HT1080 (cell line): ENCODE results near the gene CNPY3. TPM values are rescaled to one million over a fixed set of nuclear protein-coding genes. Genes with fewer than 3 reads are reported as not detected.

Experiments used
- DNase-seq: peaks from one replicate; pipeline ENCODE4 v3.0.0-alpha.2; 2015; ENCODE audit warnings: low read depth
- total RNA-seq: library from RNA; depleted of rRNA; stranded (reverse); fragments of >200 nt; shearing (Covaris generic); gene quantifications from 2 replicates; pipeline ENCODE4 v1.2.3, GENCODE V29; 2014

The CNPY3 gene
- total RNA-seq, 1 experiment from 2014 or later = 45.3 TPM

DNA sequence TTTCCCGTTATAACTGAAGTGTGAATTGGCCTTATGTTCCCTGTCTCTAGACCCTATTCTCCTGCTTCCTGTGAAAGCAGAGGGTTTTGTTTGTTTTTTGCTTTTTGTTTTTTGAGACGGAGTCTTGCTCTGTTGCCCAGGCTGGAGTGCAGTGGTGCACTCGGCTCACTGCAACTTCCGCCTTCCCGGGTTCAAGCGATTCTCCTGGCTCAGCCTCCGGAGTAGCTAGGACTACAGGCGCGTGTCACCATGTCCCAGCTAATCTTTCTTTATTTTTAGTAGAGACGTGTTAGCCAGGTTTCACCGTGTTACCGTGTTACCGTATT, 30.6 kb downstream of the CNPY3 start:
- no peak for DNase-seq

DNA sequence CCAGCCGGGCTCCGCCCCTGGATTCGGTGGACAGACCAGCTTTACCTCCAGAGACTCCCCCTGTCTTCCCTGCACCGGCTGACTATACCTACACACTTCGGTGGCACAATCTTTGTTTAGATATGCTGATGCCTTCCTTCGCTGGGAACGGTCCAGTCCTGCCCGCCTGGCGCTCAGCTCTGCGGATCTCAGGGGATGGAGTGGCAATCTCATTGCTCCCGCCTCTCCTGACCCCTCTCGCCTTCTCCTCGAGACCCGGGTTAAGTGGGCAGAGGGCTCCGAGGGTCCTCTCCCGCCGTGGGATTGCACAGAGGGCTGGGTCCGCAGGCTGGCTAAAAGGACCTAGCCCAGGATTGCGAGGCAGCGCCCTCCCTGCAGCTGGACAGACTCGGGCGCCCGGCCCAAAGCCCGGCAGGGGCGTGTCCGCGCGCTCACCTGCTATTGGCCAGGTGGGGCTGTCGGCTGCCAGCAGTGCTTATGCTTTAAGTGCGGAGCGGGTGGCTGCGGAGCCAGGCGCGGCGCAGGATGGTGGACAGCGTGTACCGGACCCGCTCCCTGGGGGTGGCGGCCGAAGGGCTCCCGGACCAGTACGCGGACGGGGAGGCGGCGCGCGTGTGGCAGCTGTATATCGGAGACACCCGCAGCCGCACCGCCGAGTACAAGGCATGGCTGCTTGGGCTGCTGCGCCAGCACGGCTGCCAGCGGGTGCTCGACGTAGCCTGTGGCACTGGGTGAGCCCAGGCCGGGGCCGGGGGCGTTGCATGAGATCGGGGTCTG, 31.2 kb downstream of the CNPY3 start, which contains the start of gene GNMT:
TSS of gene GNMT (plus strand) at position 512 of the 777 bp plus-strand sequence. CDS start at position 526, 14 bp downstream.
- DNase-seq = no peak

DNA sequence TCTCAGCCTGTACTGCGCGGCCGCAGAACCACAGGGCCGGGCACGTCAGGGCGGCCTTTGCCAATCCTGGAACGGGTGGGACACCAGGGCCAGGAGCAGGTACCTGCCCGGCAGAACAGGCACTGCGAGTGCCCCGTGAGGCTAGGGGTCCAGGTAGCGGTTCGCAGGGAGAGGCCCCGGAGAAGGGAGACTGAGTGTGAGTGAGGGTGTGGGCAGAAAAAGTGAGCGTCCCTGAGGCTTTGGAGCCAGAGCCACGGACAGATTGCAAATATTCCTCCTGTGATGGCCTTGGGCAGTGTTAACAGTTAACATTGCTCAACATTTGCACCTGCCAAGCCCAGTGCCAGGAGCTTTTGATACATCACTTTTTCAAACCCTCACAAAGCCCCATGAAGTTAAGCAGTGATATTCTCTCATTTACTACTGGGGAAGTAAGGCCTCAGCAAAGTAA, 31.8 kb downstream of the CNPY3 start:
- DNase-seq = no peak

DNA sequence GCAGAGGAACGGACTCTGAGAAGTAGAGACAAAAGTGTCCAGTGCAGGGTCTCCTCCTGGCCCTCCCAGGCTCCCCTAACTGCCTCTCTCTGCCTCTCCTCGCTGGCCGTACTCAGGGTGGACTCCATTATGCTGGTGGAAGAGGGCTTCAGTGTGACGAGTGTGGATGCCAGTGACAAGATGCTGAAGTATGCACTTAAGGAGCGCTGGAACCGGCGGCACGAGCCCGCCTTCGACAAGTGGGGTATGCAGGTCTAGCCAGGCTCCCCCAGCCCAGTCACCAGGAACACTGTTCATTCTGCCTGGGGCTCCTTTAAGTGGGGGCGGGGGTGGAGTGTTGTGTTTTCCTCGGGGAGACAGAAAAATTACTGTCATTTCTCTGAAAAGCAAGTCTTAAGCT, 32.8 kb downstream of the CNPY3 start:
- DNase-seq = no peak

- no peak for DNase-seq
Observed at GRCh38 chr6:42962502-42963178, 33.4 kb downstream of the CNPY3 start.

- DNase-seq = no peak
Observed at GRCh38 chr6:42963179-42963854, 34.0 kb downstream of the CNPY3 start.

GRCh38 chr6:42963855-42964605, 34.8 kb downstream of the CNPY3 start:
- peak; percentile 76 for DNase-seq

- no peak for DNase-seq
Observed at GRCh38 chr6:42966571-42966970, 37.3 kb downstream of the CNPY3 start.

GRCh38 chr6:42967228-42967627, 37.9 kb downstream of the CNPY3 start:
- no peak for DNase-seq

DNA sequence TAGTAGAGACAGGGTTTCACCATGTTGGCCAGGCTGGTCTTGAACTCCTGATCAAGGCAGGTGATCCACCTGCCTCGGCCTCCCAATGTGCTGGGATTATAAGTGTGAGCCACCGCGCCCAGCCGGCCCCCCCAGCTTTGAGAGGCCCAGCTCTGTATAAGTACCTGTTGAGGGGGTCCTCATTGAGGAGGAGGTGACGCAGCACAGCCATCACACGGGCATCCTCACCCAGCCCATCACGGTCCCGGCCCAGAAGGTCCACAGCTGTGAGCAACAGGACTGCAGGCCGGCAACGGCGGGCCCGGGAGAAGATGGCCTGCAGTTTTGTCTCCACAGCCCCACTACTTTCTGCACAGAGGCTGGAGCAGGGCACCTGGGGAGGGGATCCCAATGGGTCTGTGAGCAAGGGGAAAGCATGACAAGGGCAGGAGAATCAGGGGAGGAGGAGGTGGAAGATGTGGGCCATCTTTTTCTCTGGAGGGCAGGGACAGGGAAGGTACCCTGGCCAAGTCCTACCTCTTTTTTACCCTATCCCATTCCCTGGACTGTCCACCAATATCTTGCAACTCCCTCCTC, 38.9 kb downstream of the CNPY3 start:
- DNase-seq = no peak

GRCh38 chr6:42968783-42969182, 39.5 kb downstream of the CNPY3 start:
- DNase-seq = no peak

DNA sequence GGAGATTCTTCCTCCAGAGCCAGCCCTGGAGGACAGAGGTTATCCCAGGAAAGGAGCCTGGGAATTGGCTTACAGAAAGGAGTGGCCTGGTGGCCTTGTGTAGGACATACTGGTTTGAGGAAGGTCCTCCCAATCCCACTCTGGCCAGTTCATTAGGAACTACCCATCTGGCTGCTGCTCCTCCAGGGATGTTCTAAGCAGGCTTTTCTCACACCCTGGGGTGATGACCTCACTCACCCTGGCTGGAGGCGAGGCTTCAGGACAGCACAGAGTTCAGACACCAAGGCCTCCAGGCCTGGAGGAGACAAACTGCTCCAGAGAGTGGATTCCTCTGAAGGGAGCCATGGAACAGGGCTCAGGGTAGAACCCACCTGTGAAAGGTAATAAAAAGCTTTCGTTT, 40.2 kb downstream of the CNPY3 start:
- no peak for DNase-seq

DNA sequence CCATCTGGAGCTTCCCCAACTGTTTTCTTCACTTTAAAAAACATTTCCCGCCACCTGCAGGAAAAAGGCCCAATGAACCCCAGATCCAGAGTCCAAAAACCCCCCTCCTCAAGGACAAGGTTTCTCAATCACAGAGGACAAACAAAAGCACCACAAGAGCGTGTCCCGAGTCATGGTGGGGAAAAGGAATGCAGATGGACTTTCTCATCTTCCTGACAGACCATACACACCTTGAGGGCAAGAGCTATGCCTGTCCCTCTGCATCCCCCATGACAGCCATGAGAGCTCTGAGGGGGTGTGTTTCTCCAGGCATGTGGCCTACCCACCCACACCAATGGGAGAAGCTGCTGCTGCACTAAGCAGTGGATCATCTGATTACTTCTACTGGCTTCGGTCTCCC, 40.7 kb downstream of the CNPY3 start:
- DNase-seq = no peak

DNA sequence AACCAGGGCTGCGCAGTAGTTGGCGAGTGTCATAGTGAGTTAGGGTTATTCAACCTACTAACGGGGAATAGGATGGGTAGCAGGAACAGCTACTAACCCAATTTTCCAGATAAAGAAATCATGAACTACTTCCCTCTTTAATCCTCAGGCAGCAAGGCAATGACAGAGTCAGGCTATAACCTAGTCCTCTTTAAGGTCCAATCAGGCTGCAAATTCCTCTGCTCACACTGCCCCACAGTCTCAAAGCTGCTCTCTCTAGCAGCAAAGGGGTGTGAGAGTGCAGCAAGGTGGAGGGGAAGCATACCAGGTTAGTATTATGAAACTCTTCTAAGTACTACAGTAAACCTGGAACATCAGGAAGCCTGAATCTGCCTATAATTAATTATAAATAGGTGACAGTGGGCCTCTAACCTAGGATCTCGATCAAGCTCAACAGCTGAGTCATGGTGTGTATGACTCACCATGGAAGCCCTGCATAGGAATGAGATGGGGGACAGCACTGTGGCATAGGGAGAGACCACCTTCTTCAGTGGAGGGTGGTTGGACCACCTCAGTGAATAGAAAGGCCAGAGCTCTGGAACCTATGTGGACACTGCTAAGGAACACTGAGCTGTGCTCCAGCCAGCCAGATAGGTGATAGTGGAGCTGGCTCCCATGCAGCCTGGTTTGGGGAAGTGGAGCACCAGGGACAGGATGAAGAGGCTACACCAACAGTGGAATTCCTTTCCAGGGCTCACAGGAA, 41.8 kb downstream of the CNPY3 start:
- DNase-seq = peak; percentile 60

GRCh38 chr6:42971746-42972327, 42.6 kb downstream of the CNPY3 start:
- no peak for DNase-seq

DNA sequence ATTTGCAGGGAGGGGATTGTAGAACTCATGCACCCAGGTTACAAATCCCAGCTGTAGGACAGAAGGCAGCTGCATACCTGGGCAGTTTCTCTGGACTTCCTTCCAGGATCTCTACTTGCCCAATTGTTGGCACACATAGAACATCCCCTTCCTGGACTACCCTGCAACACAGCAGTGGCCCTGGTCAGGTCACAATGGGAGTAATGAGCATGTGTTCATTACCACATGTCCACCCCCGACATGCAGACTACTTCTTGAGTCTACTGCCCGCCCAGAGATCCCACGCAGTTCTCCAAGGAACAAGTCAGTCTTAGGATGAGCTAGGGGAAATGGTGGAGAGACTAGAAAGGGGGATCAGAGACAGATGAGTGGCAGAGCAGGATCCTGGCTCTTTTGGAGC, 44.6 kb downstream of the CNPY3 start:
- DNase-seq = no peak

GRCh38 chr6:42974919-42975505, 45.7 kb downstream of the CNPY3 start:
- DNase-seq = no peak

DNA sequence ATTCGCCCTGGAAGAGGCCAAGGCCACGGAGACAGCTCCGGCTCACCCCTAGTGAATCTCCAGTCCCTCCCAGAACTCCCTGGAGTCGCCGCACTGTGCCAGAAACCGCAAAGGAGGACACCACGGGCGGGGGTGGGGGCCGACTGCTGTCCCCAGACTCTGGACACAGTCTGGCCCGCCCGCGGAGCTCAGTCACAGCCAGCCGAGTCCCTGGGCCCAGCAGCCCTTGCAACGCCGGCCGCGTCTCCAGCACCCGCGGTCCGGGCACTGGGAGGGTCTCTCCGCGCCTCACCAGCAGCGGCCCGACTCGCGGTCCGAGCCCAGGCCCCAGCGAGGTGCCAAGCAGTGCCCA, 49.2 kb downstream of the CNPY3 start:
- DNase-seq = no peak

- DNase-seq = peak; percentile 90
Observed at GRCh38 chr6:42978839-42979522, 49.7 kb downstream of the CNPY3 start, which contains the start of gene PEX6. Gene PEX6, minus strand, starts transcription at chr6:42979181. Its CDS starts 31 bp downstream, at chr6:42979150.
